ENCODE results near the gene EXT2.

GRCh38 chr11:44203270-44204043 lies 108.0 kb downstream of the EXT2 start:
- TF ChIP-seq CTCF (IDR thresholded peaks at IDR 0.05; ENCODE audit: low read length) = no peak
- TF ChIP-seq EZH2 (optimal IDR thresholded peaks at IDR 0.05; ENCODE audit: low read depth, low read length) = no peak
- no peak for TF ChIP-seq EZH2phosphoT487 (IDR thresholded peaks at IDR 0.05; ENCODE audit: low read length)

Data from MM.1S (cell line).